Measurements from ENCODE around the gene ACSS2. TPM values are rescaled to one million over a fixed set of nuclear protein-coding genes. Genes with fewer than 3 reads are reported as not detected.

The ACSS2 gene
- total RNA-seq, 1 donor from 2014 or later = 156 TPM

DNA sequence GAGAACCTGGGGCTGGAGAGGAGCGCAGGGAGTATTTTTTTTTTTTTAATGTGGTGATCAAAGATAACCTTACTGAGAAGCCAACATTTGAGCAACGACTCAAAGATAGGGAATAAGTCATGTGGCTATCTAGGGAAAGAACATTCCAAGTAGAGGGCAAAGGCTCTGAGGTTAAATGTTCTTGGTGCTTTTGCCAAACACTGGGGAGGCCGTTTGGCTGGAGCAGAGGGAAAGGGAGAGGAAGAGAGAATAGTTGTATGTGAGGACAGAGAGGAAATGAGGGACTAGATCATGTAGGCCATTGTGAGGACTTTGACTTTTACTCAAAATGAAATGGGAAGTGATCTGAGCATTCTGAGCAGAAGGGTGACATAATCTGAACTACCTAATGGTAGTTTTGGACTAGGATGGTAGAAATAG lies 27.8 kb downstream of the ACSS2 start:
- Histone ChIP-seq H3K27me3 (no peaks in the 10 kb centered on the region), H3K27ac (peak overlapping the region; percentile 37 to 55), H3K4me1 (peaks cover 6 to 32% of the 10 kb centered on the region in 2 donors), H3K9me3 (no peaks in the 10 kb centered on the region), H3K36me3 (no peaks in the 10 kb centered on the region), H3K4me3 (no peak overlapping the region)
- no peak for DNase-seq (ENCODE audit: low spot score in 2 of 2)
- TF ChIP-seq, protein P1, sequence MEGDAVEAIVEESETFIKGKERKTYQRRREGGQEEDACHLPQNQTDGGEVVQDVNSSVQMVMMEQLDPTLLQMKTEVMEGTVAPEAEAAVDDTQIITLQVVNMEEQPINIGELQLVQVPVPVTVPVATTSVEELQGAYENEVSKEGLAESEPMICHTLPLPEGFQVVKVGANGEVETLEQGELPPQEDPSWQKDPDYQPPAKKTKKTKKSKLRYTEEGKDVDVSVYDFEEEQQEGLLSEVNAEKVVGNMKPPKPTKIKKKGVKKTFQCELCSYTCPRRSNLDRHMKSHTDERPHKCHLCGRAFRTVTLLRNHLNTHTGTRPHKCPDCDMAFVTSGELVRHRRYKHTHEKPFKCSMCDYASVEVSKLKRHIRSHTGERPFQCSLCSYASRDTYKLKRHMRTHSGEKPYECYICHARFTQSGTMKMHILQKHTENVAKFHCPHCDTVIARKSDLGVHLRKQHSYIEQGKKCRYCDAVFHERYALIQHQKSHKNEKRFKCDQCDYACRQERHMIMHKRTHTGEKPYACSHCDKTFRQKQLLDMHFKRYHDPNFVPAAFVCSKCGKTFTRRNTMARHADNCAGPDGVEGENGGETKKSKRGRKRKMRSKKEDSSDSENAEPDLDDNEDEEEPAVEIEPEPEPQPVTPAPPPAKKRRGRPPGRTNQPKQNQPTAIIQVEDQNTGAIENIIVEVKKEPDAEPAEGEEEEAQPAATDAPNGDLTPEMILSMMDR (IDR thresholded peaks at IDR 0.05) = no peak
- intact Hi-C loops (cut with DNase I) = no loop called here

DNA sequence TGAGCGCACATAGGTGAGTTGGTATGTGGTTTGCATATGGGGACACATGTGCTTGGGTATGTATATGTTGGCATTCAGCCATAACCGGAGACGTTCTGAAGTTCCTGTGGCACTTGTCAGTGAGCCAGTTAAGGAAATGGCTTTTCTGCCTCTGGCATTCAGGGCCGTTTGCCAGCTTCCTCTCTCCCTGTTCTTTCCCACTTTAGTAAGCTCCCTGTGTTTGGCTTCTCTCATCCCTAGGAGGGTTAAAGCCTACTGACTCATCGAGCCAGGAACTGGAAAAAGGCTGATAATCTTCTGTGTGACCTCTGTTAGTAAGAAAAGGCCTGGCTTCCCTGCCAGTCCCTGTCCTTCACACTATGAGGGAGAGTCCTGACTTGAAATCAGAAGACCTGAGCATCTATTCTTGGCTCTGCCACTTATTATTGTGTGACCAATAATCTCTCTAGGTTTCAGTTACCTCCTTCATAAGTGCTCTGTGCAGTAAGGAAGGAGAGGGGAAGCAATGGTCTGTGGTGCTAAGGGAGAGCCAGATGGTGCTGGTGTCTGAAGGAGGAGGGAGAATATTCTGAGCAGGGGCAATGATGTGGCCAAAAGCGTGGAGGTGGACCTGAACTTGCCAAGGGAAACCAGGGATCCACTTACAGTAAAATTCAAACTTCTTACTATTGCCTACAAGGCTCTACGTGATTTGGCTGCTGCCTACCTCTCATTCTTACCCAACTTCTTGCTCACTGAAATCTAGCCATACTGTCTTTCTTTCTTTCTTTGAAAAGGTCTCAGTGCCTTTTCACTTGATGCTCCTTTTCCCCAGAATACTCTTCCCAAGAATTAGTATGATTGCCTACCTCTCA lies 31.4 kb downstream of the ACSS2 start:
- H3K9me3 ChIP-seq = no peaks in the 10 kb centered on the region
- peak overlapping the region; percentile 77 to 82 for H3K27ac ChIP-seq
- H3K4me1 ChIP-seq = peaks cover 6 to 28% of the 10 kb centered on the region in 2 donors
- H3K36me3 ChIP-seq = no peaks in the 10 kb centered on the region
- TF ChIP-seq, protein P1 (IDR thresholded peaks at IDR 0.05) = no peak
- no peaks in the 10 kb centered on the region for H3K27me3 ChIP-seq
- H3K4me3 ChIP-seq = no peak overlapping the region
- intact Hi-C loops (cut with DNase I) = loop anchor here (1.0 kb wide), 1 partner anchor 32 kb away; the partner anchor contains the start of gene ACSS2
- peak in 1 of 2 donors; percentile 79 for DNase-seq (ENCODE audit: low spot score in 2 of 2)

DNA sequence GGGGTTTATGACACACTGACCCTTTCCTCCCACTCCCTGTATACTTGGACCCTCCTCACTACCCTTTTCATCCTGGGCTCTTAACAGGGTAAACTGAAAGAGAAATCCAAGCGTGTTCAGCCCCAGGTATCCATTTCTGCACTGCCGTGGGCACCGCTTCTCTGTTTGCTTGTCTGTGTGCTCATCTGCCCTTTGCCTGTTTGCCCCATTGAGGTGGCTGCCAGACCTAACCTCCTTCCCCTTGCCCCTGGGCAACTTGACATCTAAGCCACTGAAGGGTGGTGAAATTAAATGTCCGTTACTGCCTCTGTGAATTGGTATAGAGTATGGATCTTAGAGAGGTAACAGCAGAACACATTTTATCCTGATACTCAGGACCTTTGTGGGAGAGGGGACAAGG lies 38.7 kb downstream of the ACSS2 start:
- Histone ChIP-seq H3K27ac (no peak overlapping the region), H3K9me3 (no peaks in the 10 kb centered on the region), H3K27me3 (no peaks in the 10 kb centered on the region), H3K36me3 (peaks cover 3 to 6% of the 10 kb centered on the region in 2 donors), H3K4me3 (no peak overlapping the region), H3K4me1 (peaks cover 0 to 4% of the 10 kb centered on the region in 2 donors)
- intact Hi-C loops (cut with DNase I) = no loop called here
- TF ChIP-seq, protein P1 (IDR thresholded peaks at IDR 0.05) = no peak
- no peak for DNase-seq (ENCODE audit: low spot score in 2 of 2)

DNA sequence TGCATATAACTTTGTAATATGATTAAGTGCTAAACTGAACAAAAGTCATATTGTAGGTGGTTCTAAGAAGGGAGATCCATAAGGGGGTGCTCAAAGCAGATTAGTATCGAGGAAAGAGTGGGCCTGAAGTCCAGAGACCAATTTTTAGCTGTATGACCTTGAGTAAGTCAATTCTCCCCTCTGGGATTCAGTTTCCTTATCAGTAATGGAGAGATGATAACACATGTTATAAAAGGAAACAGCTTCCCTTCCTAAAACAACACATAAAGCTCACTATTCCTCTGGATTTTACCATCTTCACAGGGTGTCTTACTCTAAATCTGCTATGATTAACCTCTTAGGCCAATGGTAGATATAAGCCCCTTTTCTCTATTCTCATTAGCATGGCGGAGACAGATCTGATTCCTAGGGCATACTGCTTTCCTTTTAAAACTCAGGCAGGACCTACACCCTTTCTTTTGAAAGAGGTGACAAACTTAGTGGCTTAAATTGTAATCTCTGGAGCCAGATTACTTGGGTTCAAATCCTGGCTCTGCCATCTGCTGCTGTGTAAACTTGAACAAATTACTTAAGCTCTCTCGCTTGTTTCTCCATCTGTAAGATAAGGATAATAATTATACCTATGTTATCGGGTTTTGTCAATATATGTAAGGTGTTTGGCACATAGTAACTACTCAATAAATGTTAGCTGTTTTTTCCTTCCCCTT lies 39.5 kb downstream of the ACSS2 start:
- no peak for DNase-seq (ENCODE audit: low spot score in 2 of 2)
- intact Hi-C loops (cut with DNase I) = no loop called here
- H3K27ac ChIP-seq = no peak overlapping the region
- H3K4me1 ChIP-seq = peaks cover 0 to 4% of the 10 kb centered on the region in 2 donors
- H3K27me3 ChIP-seq = no peaks in the 10 kb centered on the region
- H3K4me3 ChIP-seq = no peak overlapping the region
- TF ChIP-seq, protein P1 (IDR thresholded peaks at IDR 0.05) = no peak
- no peaks in the 10 kb centered on the region for H3K9me3 ChIP-seq
- peaks cover 11% of the 10 kb centered on the region in 2 donors for H3K36me3 ChIP-seq

DNA sequence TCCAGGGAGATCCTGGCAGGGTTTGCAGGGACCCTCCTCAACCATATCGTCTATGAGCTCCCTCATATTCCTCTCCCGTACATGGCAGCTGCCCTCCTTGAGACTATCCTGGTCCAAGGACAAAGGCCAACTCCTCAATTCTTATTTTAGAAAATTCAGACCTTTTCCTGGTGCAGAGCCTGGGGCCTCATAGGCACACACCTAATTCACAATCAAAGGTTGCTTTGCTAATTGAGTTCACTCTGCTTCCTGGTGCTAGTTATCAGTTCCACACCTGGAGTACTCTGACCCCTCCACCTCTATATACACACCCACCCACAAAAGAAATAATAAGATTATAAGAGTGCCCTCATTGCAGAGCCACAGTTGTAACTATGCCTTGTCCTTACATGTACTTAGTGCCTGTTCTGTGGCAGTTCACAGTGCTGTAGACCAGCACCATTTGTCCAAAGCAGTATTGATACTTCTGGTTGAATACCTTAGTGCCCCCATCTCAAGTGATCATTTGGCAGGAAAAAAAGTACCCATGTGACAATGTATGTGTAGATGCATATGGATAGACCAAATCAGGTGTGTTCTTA lies 40.5 kb downstream of the ACSS2 start:
- intact Hi-C loops (cut with DNase I) = no loop called here
- H3K4me3 ChIP-seq = no peak overlapping the region
- no peak overlapping the region for H3K27ac ChIP-seq
- TF ChIP-seq, protein P1 (IDR thresholded peaks at IDR 0.05) = no peak
- peaks cover 16 to 17% of the 10 kb centered on the region in 2 donors for H3K36me3 ChIP-seq
- peaks cover 1 to 4% of the 10 kb centered on the region in 2 donors for H3K4me1 ChIP-seq
- DNase-seq (ENCODE audit: low spot score in 2 of 2) = no peak
- H3K9me3 ChIP-seq = no peaks in the 10 kb centered on the region
- no peaks in the 10 kb centered on the region for H3K27me3 ChIP-seq
